ENCODE measurements around the gene SUPT20H. TPM values are rescaled to one million over a fixed set of nuclear protein-coding genes. Genes with fewer than 3 reads are reported as not detected.

SUPT20H gene
- polyA plus RNA-seq, 1 experiment, result 33.4 TPM

DNA sequence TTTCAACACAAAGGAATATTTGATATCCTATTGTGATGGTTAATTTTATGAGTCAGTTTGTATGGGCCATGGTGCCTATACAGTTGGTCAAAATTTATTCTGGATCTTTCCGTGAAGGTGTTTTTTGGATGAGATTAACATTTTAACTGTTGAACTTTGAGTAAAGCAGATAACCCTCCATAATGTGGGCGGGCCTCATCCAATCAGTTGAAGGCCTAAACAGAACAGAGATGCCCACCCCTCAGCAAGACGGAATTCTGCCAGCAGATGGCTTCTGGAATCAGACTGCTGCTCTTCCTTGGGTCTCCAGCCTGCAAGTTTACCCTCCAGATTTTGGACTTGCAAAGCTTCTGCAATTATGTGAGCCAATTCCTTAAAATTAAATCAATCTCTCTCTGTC, 30.0 kb upstream of the SUPT20H start:
- H3K4me3 ChIP-seq (ENCODE audit: low read depth, low read length), result no peak overlapping the region
- no peaks in the 10 kb centered on the region for H3K36me3 ChIP-seq (ENCODE audit: control insufficient read depth, insufficient read depth, low read length)
- DNase-seq (ENCODE audit: low read depth), result no peak
- POLR2A ChIA-PET, result no interaction called here
- CTCF ChIA-PET, result interaction anchor here (1.0 to 1.3 kb wide), 2 partner anchors 8 to 301 kb away, joined by 3 read pairs; no protein-coding TSS in a partner anchor
- TF ChIP-seq, protein P1, sequence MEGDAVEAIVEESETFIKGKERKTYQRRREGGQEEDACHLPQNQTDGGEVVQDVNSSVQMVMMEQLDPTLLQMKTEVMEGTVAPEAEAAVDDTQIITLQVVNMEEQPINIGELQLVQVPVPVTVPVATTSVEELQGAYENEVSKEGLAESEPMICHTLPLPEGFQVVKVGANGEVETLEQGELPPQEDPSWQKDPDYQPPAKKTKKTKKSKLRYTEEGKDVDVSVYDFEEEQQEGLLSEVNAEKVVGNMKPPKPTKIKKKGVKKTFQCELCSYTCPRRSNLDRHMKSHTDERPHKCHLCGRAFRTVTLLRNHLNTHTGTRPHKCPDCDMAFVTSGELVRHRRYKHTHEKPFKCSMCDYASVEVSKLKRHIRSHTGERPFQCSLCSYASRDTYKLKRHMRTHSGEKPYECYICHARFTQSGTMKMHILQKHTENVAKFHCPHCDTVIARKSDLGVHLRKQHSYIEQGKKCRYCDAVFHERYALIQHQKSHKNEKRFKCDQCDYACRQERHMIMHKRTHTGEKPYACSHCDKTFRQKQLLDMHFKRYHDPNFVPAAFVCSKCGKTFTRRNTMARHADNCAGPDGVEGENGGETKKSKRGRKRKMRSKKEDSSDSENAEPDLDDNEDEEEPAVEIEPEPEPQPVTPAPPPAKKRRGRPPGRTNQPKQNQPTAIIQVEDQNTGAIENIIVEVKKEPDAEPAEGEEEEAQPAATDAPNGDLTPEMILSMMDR (IDR thresholded peaks at IDR 0.05; ENCODE audit: insufficient read depth, low read depth, low read length), result no peak
- peaks cover 2% of the 10 kb centered on the region; the same call in 1 of the 2 replicates for H3K27me3 ChIP-seq (ENCODE audit: control insufficient read depth, insufficient read depth, low read length)

DNA sequence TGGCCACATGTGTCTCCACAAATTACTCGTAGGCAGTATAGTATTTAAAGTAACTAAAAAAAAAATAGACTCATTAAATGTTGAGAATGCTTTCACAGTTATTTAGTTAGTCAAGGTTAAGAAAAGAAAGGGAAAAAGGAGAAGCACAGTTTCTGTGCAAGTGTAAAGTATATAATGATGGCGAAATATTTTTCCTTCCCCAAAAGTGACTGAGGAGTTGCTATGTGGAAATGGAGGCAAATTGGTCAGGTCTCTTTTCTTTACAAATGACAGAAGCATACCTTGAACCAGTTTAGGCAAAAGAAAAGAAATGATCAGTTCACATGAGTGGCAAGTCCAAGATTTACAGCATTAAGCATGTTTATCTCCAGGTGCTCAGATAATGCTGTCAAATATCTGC, 28.0 kb upstream of the SUPT20H start:
- ChIA-PET POLR2A (no interaction called here), CTCF (no interaction called here)
- peaks cover 2% of the 10 kb centered on the region; the same call in 1 of the 2 replicates for H3K27me3 ChIP-seq (ENCODE audit: control insufficient read depth, insufficient read depth, low read length)
- DNase-seq (ENCODE audit: low read depth), result no peak
- TF ChIP-seq, protein P1 (IDR thresholded peaks at IDR 0.05; ENCODE audit: insufficient read depth, low read depth, low read length), result no peak
- no peak overlapping the region for H3K4me3 ChIP-seq (ENCODE audit: low read depth, low read length)
- H3K36me3 ChIP-seq (ENCODE audit: control insufficient read depth, insufficient read depth, low read length), result no peaks in the 10 kb centered on the region

DNA sequence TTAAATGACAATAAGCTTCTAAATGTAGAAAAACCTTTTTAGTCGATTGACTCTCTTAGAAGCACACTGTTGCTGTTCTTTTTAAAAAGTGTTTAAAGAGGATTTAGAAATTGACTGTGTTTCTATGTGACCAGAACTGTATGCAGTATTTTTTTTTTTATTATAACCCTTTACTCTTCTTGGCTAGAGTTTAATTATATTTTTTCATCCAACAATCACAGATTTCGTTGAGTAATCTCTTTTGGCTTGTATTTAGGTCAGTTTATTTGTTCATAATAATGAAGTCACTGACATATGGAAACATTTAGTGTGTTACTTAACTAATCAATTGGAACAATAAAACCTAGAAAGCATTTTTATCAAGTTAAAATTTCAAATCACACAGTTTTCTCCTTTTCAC, 26.1 kb upstream of the SUPT20H start:
- CTCF ChIA-PET, result interaction anchor here (1.8 kb wide), 1 partner anchor 10 kb away, joined by 4 read pairs; no protein-coding TSS in a partner anchor
- Histone ChIP-seq H3K4me3 (ENCODE audit: low read depth, low read length) (no peak overlapping the region), H3K36me3 (ENCODE audit: control insufficient read depth, insufficient read depth, low read length) (no peaks in the 10 kb centered on the region), H3K27me3 (ENCODE audit: control insufficient read depth, insufficient read depth, low read length) (no peaks in the 10 kb centered on the region; the same call in 1 of the 2 replicates)
- POLR2A ChIA-PET, result no interaction called here
- TF ChIP-seq, protein P1 (IDR thresholded peaks at IDR 0.05; ENCODE audit: insufficient read depth, low read depth, low read length), result no peak
- no peak for DNase-seq (ENCODE audit: low read depth)

DNA sequence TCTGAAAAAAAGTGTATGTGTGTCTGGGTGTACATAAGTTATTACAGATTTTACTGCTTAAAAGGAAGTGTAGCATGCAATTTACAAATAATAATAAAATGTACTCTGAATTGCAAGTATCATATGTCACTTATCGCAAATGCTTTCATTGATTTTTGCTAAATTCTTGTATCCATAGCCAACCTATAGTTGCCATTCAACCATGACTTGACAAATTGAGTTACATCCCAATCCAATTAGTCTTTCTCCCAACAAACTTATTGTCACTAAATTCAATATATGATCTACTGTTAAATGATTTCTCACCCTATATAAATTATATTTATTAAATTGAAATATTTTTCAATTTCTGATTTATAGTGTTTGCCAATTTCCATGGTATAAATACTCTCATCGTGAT, 17.3 kb upstream of the SUPT20H start:
- H3K36me3 ChIP-seq (ENCODE audit: control insufficient read depth, insufficient read depth, low read length), result no peaks in the 10 kb centered on the region
- no peak overlapping the region for H3K4me3 ChIP-seq (ENCODE audit: low read depth, low read length)
- H3K27me3 ChIP-seq (ENCODE audit: control insufficient read depth, insufficient read depth, low read length), result no peaks in the 10 kb centered on the region
- TF ChIP-seq, protein P1 (IDR thresholded peaks at IDR 0.05; ENCODE audit: insufficient read depth, low read depth, low read length), result no peak
- POLR2A ChIA-PET, result no interaction called here
- DNase-seq (ENCODE audit: low read depth), result no peak
- CTCF ChIA-PET, result interaction anchor here (0.6 kb wide), 1 partner anchor 526 kb away, joined by 3 read pairs; no protein-coding TSS in a partner anchor

DNA sequence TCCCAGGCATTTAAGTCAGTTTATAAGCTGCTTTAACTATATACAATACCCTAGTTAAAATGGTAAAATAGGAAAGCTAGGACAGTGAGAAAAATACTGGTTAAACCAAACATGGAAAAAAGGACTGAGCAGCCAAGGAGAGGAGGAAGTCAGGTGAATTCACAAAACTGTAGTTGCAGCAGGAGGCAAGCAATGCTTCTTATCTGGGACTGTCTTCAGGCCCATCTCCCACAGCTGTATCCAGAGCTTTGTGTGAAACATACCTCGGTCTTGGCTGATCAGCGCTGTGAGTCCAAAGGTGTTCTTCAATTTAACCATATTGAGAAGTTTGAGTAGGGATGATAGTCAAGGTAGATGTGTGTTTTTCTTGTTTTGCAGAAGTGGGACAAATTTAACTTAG, 15.7 kb upstream of the SUPT20H start:
- no peak for DNase-seq (ENCODE audit: low read depth)
- no peak overlapping the region for H3K4me3 ChIP-seq (ENCODE audit: low read depth, low read length)
- H3K36me3 ChIP-seq (ENCODE audit: control insufficient read depth, insufficient read depth, low read length), result no peaks in the 10 kb centered on the region
- H3K27me3 ChIP-seq (ENCODE audit: control insufficient read depth, insufficient read depth, low read length), result no peaks in the 10 kb centered on the region
- ChIA-PET POLR2A (no interaction called here), CTCF (interaction anchor here (1.0 to 2.4 kb wide), 4 partner anchors 11 to 543 kb away, joined by 3 to 9 read pairs (median 4); no protein-coding TSS in a partner anchor)
- TF ChIP-seq, protein P1 (IDR thresholded peaks at IDR 0.05; ENCODE audit: insufficient read depth, low read depth, low read length), result no peak
